ENCODE data around the gene TSSK3.

DNA sequence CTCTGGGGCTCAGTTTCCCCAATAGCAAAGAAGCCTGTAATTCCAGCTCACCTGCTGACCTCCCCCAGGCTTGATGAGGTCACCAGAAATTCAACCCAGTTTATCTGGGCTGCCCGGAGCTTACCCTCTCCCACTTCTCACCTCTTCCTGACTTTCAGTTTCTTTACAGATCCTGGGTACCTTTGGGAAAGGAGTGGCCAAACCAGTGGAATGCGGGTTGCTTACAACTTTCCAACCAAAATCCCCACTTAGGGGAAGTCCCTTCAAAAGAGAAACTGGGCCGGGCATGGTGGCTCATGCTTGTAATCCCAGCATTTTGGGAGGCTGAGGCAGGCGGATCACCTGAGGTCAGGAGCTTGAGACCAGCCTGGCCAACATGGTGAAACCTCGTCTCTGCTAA lies 20.4 kb upstream of the TSSK3 start:
- no peak for TF ChIP-seq EZH2 (IDR thresholded peaks at IDR 0.05; ENCODE audit: low read length, unreplicated experiment)
- TF ChIP-seq, protein P1, sequence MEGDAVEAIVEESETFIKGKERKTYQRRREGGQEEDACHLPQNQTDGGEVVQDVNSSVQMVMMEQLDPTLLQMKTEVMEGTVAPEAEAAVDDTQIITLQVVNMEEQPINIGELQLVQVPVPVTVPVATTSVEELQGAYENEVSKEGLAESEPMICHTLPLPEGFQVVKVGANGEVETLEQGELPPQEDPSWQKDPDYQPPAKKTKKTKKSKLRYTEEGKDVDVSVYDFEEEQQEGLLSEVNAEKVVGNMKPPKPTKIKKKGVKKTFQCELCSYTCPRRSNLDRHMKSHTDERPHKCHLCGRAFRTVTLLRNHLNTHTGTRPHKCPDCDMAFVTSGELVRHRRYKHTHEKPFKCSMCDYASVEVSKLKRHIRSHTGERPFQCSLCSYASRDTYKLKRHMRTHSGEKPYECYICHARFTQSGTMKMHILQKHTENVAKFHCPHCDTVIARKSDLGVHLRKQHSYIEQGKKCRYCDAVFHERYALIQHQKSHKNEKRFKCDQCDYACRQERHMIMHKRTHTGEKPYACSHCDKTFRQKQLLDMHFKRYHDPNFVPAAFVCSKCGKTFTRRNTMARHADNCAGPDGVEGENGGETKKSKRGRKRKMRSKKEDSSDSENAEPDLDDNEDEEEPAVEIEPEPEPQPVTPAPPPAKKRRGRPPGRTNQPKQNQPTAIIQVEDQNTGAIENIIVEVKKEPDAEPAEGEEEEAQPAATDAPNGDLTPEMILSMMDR (conservative IDR thresholded peaks at IDR 0.05; ENCODE audit: low read depth, low read length) = no peak
